ENCODE measurements around the gene WWOX.

WWOX gene

DNA sequence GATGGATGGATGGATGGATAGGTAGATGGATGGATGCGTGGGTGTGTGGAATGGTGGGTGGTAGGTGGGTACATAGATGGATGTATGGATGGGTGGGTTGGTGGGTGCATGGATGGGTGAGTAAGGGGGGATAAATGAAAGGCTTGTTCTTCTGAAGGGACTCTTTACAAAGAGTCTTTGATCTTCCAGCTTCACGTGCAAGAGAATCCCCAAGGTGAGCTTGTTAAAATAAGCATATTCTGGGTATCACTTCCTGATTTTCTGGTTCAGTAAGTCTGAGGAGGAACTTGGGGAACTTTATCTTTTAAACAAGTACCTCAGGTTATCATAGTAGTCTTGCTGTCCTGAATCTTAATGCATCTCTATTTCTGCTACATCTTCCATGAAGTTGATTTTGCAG, 862.0 kb downstream of the WWOX start:
- H3K4me3 ChIP-seq (ENCODE audit: low read depth in 1 of 2, low read length in 1 of 2): no peak overlapping the region
- no peaks in the 10 kb centered on the region for H3K27me3 ChIP-seq
- no peaks in the 10 kb centered on the region for H3K9me3 ChIP-seq
- no peak for TF ChIP-seq CTCF (IDR thresholded peaks at IDR 0.05)
- no peak overlapping the region for H3K27ac ChIP-seq
- no peaks in the 10 kb centered on the region for H3K4me1 ChIP-seq (ENCODE audit: control insufficient read depth in 1 of 2, insufficient read depth in 1 of 2, low read depth in 1 of 2, low read length in 1 of 2)
- no peaks in the 10 kb centered on the region for H3K36me3 ChIP-seq

DNA sequence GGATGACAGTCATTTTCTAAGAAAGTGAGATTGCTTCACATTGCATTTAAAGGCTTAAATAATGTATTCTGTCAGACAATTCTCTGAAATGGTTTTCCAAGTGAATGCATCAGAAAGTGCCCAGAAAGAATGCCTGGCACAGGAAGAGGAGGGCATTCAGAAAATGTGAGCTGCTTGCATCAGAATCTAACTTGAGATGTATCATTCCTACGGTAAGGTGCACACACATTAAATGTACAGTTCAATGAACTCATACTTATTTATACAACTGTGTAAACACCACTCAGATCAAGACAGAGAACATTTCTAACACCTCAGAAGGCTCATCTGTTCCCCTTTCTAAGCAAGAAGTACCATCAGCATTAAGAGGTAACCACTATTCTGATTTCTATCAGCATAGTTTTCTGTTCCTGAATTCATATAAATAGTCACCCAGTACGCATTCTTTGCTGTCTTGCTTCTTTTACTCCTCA, 863.0 kb downstream of the WWOX start:
- Histone ChIP-seq H3K9me3 (no peaks in the 10 kb centered on the region), H3K4me3 (ENCODE audit: low read depth in 1 of 2, low read length in 1 of 2) (no peak overlapping the region), H3K27ac (no peak overlapping the region), H3K27me3 (no peaks in the 10 kb centered on the region), H3K36me3 (no peaks in the 10 kb centered on the region), H3K4me1 (ENCODE audit: control insufficient read depth in 1 of 2, insufficient read depth in 1 of 2, low read depth in 1 of 2, low read length in 1 of 2) (no peaks in the 10 kb centered on the region)
- TF ChIP-seq CTCF (IDR thresholded peaks at IDR 0.05): no peak

DNA sequence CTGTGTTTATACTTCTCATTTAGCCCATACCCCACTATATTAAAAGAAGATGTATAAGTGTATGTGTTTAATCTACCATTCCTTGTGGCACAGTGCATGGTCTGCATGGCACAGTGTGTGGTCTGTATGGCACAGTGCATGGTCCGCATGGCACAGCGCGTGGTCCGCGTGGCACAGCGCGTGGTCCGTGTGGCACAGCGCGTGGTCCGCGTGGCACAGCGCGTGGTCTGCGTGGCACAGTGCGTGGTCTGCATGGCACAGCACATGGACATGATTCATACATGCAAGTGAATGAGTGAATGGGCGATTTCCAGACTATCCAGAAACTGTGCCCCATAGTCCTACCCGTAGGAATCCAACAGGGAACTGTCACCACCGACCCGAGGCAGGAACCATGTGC, 868.5 kb downstream of the WWOX start:
- H3K4me1 ChIP-seq (ENCODE audit: control insufficient read depth in 1 of 2, insufficient read depth in 1 of 2, low read depth in 1 of 2, low read length in 1 of 2): no peaks in the 10 kb centered on the region
- no peaks in the 10 kb centered on the region for H3K36me3 ChIP-seq
- H3K27me3 ChIP-seq: no peaks in the 10 kb centered on the region
- H3K27ac ChIP-seq: no peak overlapping the region
- no peak for TF ChIP-seq CTCF (IDR thresholded peaks at IDR 0.05)
- no peaks in the 10 kb centered on the region for H3K9me3 ChIP-seq
- no peak overlapping the region for H3K4me3 ChIP-seq (ENCODE audit: low read depth in 1 of 2, low read length in 1 of 2)

DNA sequence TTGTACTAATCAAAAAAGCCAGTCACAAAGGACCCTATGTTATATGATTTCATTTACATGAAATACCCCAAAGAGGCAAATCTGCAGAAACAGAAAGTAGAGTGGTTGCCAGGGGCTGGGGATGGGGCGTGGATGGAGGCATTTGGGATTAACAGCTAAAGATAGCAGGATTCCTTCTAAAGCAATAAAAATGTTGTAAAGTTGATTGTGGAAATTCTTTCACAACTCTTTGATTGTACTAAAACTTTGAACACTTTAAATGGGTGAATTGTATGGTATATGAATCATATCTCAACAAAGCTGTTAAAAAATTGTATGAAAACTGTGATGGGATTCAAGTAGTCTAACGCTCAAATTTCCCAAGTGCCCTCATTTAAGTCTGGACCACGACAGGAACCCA, 870.3 kb downstream of the WWOX start:
- H3K27ac ChIP-seq: no peak overlapping the region
- no peaks in the 10 kb centered on the region for H3K9me3 ChIP-seq
- H3K27me3 ChIP-seq: no peaks in the 10 kb centered on the region
- H3K4me1 ChIP-seq (ENCODE audit: control insufficient read depth in 1 of 2, insufficient read depth in 1 of 2, low read depth in 1 of 2, low read length in 1 of 2): no peaks in the 10 kb centered on the region
- TF ChIP-seq CTCF (IDR thresholded peaks at IDR 0.05): no peak
- no peaks in the 10 kb centered on the region for H3K36me3 ChIP-seq
- H3K4me3 ChIP-seq (ENCODE audit: low read depth in 1 of 2, low read length in 1 of 2): no peak overlapping the region

DNA sequence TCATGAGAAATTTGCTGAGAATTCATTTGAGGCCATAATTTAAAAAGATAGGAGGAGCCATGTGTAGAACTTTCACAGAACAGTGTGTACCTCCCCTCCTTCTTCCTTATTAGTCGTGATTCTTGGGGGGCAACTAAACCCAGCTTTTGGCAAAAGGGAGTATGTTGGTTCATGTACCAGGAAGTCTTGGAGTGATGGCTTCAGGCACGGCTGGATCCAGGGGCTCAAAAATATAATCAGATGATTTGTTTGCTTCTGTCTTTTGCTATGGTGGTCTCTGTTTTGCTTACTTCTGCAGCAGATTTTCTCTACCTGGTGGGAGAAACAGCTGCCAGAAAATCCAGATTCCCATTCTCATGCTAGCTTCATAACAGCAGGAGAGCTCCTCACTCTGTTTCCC, 871.2 kb downstream of the WWOX start:
- Histone ChIP-seq H3K9me3 (no peaks in the 10 kb centered on the region), H3K4me3 (ENCODE audit: low read depth in 1 of 2, low read length in 1 of 2) (no peak overlapping the region), H3K27ac (no peak overlapping the region), H3K36me3 (no peaks in the 10 kb centered on the region), H3K4me1 (ENCODE audit: control insufficient read depth in 1 of 2, insufficient read depth in 1 of 2, low read depth in 1 of 2, low read length in 1 of 2) (no peaks in the 10 kb centered on the region), H3K27me3 (no peaks in the 10 kb centered on the region)
- no peak for TF ChIP-seq CTCF (IDR thresholded peaks at IDR 0.05)

DNA sequence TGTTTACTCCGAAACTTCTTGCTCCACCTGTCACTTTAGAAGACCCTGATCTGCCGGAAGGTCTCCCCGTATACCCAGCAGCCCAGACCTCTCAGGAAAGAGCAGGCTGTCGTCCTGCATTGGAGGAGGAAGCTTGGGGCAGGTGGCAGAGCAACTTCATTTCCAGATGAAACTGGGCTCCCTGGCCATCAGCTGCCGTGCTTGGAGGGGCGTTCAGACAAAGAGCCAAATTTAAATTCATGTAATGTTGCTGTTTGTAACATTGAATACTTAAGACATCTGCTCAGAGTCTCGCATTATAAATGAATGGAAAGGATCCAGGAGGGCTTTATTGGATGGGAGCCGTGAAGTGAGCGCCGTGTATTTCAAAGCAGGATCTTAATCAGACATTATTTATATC, 872.6 kb downstream of the WWOX start:
- Histone ChIP-seq H3K9me3 (no peaks in the 10 kb centered on the region), H3K27ac (no peak overlapping the region), H3K36me3 (no peaks in the 10 kb centered on the region), H3K27me3 (no peaks in the 10 kb centered on the region), H3K4me1 (ENCODE audit: control insufficient read depth in 1 of 2, insufficient read depth in 1 of 2, low read depth in 1 of 2, low read length in 1 of 2) (no peaks in the 10 kb centered on the region), H3K4me3 (ENCODE audit: low read depth in 1 of 2, low read length in 1 of 2) (no peak overlapping the region)
- TF ChIP-seq CTCF (IDR thresholded peaks at IDR 0.05): no peak
